ENCODE data around the gene SNAP91. TPM values are rescaled to one million over a fixed set of nuclear protein-coding genes. Genes with fewer than 3 reads are reported as not detected.

The SNAP91 gene
- total RNA-seq, 1 experiment from 2014 or later: not detected

DNA sequence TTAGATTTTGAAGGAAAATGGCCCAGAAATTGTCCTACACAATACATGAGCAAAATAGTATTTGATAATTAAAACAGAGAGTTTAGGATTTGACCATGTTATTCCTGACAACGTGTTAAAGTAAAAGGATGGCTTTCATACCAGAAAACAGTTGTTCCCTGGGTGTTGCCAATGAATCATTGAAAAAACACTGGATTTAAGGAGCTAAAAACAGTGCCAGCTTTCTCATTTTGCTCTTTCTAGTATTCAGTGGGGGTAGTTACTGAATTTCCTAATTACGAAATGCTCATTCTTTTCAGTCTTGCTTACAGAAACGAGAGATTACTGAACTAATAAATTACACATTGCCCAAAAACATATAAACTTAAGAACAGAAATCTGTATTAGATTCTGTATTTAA, 26.6 kb upstream of the SNAP91 start:
- no TSS peak for BruUV-seq (replicated peaks)
- H3F3A ChIP-seq (ENCODE audit: low read length, unreplicated experiment): no peaks in the 10 kb centered on the region
- H3K9ac ChIP-seq (ENCODE audit: low read length): no peak overlapping the region
- no peak for DNase-seq
- no peak overlapping the region for H3K4me2 ChIP-seq (ENCODE audit: low read length)
- H3K4me1 ChIP-seq (ENCODE audit: insufficient read depth, low read length): no peaks in the 10 kb centered on the region
- no peaks in the 10 kb centered on the region for H4K20me1 ChIP-seq (ENCODE audit: low read length)
- no peaks in the 10 kb centered on the region for H3K9me2 ChIP-seq (replicated peaks; ENCODE audit: low read length)
- no peak overlapping the region for H3K4me3 ChIP-seq (ENCODE audit: low read length)
- H3K27ac ChIP-seq (ENCODE audit: low read length): no peak overlapping the region
- intact Hi-C loops (cut with micrococcal nuclease): no loop called here
- no peaks in the 10 kb centered on the region for H3K79me2 ChIP-seq (ENCODE audit: low read length)
- no peak overlapping the region for H2AFZ ChIP-seq (ENCODE audit: low read length)
- H3K9me3 ChIP-seq (ENCODE audit: low read length): no peaks in the 10 kb centered on the region
- H3K27me3 ChIP-seq (ENCODE audit: low read length): peaks cover 19% of the 10 kb centered on the region
- ATAC-seq: no peak
- POLR2A ChIA-PET (ENCODE audit: unreplicated experiment): no interaction called here
- no peak for TF ChIP-seq EZH2phosphoT487 (IDR thresholded peaks at IDR 0.05; ENCODE audit: borderline replicate concordance, low read length)
- no peak for TF ChIP-seq EZH2 (IDR thresholded peaks at IDR 0.05; ENCODE audit: low read length, unreplicated experiment)
- TF ChIP-seq, protein P1, sequence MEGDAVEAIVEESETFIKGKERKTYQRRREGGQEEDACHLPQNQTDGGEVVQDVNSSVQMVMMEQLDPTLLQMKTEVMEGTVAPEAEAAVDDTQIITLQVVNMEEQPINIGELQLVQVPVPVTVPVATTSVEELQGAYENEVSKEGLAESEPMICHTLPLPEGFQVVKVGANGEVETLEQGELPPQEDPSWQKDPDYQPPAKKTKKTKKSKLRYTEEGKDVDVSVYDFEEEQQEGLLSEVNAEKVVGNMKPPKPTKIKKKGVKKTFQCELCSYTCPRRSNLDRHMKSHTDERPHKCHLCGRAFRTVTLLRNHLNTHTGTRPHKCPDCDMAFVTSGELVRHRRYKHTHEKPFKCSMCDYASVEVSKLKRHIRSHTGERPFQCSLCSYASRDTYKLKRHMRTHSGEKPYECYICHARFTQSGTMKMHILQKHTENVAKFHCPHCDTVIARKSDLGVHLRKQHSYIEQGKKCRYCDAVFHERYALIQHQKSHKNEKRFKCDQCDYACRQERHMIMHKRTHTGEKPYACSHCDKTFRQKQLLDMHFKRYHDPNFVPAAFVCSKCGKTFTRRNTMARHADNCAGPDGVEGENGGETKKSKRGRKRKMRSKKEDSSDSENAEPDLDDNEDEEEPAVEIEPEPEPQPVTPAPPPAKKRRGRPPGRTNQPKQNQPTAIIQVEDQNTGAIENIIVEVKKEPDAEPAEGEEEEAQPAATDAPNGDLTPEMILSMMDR (conservative IDR thresholded peaks at IDR 0.05; ENCODE audit: low read depth, low read length): no peak
- CTCF ChIA-PET: no interaction called here
- no peaks in the 10 kb centered on the region for H3K36me3 ChIP-seq (ENCODE audit: low read depth, low read length)

DNA sequence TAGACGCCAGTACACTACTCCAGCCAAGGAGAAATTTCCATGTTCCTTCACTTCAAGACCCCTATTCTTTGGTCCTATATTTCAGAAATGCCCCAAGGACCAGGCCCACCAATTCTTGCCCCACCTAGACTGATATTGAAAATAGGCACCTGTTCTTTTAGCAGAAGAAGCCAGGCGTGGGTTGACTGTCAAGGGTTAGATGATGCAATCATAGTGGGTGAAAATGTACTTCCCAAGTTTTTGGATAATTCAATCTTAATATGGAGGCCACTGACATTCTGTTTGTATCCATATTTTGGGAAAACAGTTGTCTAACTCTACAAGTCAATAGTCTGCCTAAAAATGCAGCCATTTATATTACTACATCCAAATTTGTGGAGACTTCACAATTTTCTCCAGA, 21.0 kb upstream of the SNAP91 start:
- ATAC-seq: no peak
- H3F3A ChIP-seq (ENCODE audit: low read length, unreplicated experiment): no peaks in the 10 kb centered on the region
- no TSS peak for BruUV-seq (replicated peaks)
- H3K4me2 ChIP-seq (ENCODE audit: low read length): no peak overlapping the region
- POLR2A ChIA-PET (ENCODE audit: unreplicated experiment): no interaction called here
- H3K9ac ChIP-seq (ENCODE audit: low read length): no peak overlapping the region
- intact Hi-C loops (cut with micrococcal nuclease): no loop called here
- no peak overlapping the region for H3K4me3 ChIP-seq (ENCODE audit: low read length)
- H3K9me3 ChIP-seq (ENCODE audit: low read length): no peaks in the 10 kb centered on the region
- no peak for DNase-seq
- H3K27ac ChIP-seq (ENCODE audit: low read length): no peak overlapping the region
- no peaks in the 10 kb centered on the region for H3K36me3 ChIP-seq (ENCODE audit: low read depth, low read length)
- no peaks in the 10 kb centered on the region for H3K4me1 ChIP-seq (ENCODE audit: insufficient read depth, low read length)
- TF ChIP-seq EZH2 (IDR thresholded peaks at IDR 0.05; ENCODE audit: low read length, unreplicated experiment) (no peak), EZH2phosphoT487 (IDR thresholded peaks at IDR 0.05; ENCODE audit: borderline replicate concordance, low read length) (no peak)
- TF ChIP-seq, protein P1 (conservative IDR thresholded peaks at IDR 0.05; ENCODE audit: low read depth, low read length): no peak
- peaks cover 17% of the 10 kb centered on the region; the same call in 1 of the 2 replicates for H3K27me3 ChIP-seq (ENCODE audit: low read length)
- H4K20me1 ChIP-seq (ENCODE audit: low read length): no peaks in the 10 kb centered on the region
- no peak overlapping the region for H2AFZ ChIP-seq (ENCODE audit: low read length)
- CTCF ChIA-PET: no interaction called here
- H3K9me2 ChIP-seq (replicated peaks; ENCODE audit: low read length): no peaks in the 10 kb centered on the region
- no peaks in the 10 kb centered on the region for H3K79me2 ChIP-seq (ENCODE audit: low read length)

DNA sequence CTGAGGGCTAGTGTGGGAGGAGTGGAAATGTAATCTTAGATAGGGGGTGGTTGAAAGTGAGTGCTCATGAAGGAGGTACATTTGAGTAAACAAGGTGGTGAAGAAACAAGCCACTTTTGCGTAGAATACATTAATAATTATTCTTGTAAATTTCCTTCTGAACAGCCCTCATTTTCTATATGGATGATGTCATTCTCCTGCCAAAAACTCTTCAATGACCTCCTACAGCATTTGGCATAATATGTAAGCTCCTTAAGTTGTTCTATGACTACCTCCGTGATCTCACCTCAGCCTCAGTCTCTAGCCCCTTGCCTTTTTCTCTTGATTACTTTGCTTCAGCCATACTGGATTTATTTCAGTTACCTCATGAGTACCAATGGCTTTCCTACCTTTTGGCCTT, 14.0 kb upstream of the SNAP91 start:
- POLR2A ChIA-PET (ENCODE audit: unreplicated experiment): no interaction called here
- CTCF ChIA-PET: no interaction called here

More for the DNA sequence above, 14.0 kb upstream of the SNAP91 start:
- H3K9me3 ChIP-seq (ENCODE audit: low read length): no peaks in the 10 kb centered on the region
- no peak for DNase-seq
- H3K27ac ChIP-seq (ENCODE audit: low read length): no peak overlapping the region
- no peaks in the 10 kb centered on the region for H3K4me1 ChIP-seq (ENCODE audit: insufficient read depth, low read length)
- H3K4me2 ChIP-seq (ENCODE audit: low read length): no peak overlapping the region
- TF ChIP-seq, protein P1 (conservative IDR thresholded peaks at IDR 0.05; ENCODE audit: low read depth, low read length): no peak
- TF ChIP-seq EZH2phosphoT487 (IDR thresholded peaks at IDR 0.05; ENCODE audit: borderline replicate concordance, low read length) (no peak), EZH2 (IDR thresholded peaks at IDR 0.05; ENCODE audit: low read length, unreplicated experiment) (no peak)
- H3K79me2 ChIP-seq (ENCODE audit: low read length): no peaks in the 10 kb centered on the region
- 0 out of 2 replicates have a peak, but pooled peaks cover 6% of the 10 kb centered on the region for H3K27me3 ChIP-seq (ENCODE audit: low read length)
- no peak overlapping the region for H3K4me3 ChIP-seq (ENCODE audit: low read length)
- no peaks in the 10 kb centered on the region for H3F3A ChIP-seq (ENCODE audit: low read length, unreplicated experiment)
- intact Hi-C loops (cut with micrococcal nuclease): no loop called here
- no peaks in the 10 kb centered on the region for H3K36me3 ChIP-seq (ENCODE audit: low read depth, low read length)
- BruUV-seq (replicated peaks): no TSS peak
- H3K9ac ChIP-seq (ENCODE audit: low read length): no peak overlapping the region
- no peaks in the 10 kb centered on the region for H3K9me2 ChIP-seq (replicated peaks; ENCODE audit: low read length)
- H2AFZ ChIP-seq (ENCODE audit: low read length): no peak overlapping the region
- no peak for ATAC-seq
- no peaks in the 10 kb centered on the region for H4K20me1 ChIP-seq (ENCODE audit: low read length)
